ENCODE measurements around the gene NRG3.

The NRG3 gene

DNA sequence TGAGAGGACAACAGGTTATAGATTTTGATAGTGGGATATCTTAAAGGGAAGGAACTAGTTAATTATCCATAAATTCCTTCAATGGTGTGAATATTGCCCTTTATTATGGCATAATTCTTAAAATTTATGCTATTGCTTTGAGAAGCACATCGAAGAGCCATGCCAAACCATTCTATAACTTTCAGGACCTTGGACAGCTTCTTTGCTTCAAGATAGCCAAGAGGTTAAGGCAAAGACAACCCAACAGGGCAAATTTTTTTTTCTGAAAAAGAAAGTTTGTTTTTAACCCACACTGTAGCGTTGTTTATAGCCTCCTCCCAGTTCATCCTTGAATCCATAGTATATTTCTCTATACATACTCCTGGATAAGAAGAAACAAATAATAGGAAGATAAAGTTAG, 103.2 kb downstream of the NRG3 start:
- DNase-seq (ENCODE audit: low read depth, low spot score) = peak; percentile 25
- no peak overlapping the region for H3K9ac ChIP-seq (ENCODE audit: insufficient read length, low read depth)
- no peaks in the 10 kb centered on the region for H3K9me3 ChIP-seq (ENCODE audit: insufficient read depth, low read length)
- no peaks in the 10 kb centered on the region for H3K27me3 ChIP-seq (ENCODE audit: insufficient read depth, insufficient read length)
- H3K36me3 ChIP-seq (ENCODE audit: insufficient read depth, insufficient read length, low read length) = no peaks in the 10 kb centered on the region
- H3K4me3 ChIP-seq (ENCODE audit: insufficient read length, low read depth) = no peak overlapping the region
- no peaks in the 10 kb centered on the region for H3K4me1 ChIP-seq (ENCODE audit: insufficient read depth, insufficient read length)
- TF ChIP-seq SUZ12 (IDR thresholded peaks at IDR 0.05; ENCODE audit: extremely low read depth, insufficient read depth, insufficient read length) = no peak
- no peak for TF ChIP-seq ZNF274 (IDR thresholded peaks at IDR 0.05; ENCODE audit: low read depth, low read length)
- TF ChIP-seq YY1 (IDR thresholded peaks at IDR 0.05; ENCODE audit: insufficient read depth, insufficient read length) = no peak

DNA sequence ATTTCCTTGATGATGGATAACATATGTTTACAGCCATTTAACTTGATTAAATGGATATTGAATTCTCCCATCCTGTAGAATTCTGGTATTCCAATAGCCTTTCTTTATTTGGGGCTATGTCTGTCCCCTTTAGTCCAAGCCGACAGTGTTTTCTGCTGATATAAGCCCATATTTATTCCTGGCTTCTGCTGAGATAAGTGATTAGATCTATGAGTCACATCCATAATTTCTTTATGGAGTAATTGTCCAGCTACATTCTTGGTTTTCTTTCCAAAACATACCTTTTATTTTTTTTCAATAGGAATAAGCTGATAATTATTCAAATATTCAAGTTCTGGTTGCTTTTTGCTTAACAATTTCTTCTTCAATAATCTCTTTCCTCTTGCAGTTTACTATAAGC, 106.7 kb downstream of the NRG3 start:
- H3K36me3 ChIP-seq (ENCODE audit: insufficient read depth, insufficient read length, low read length) = no peaks in the 10 kb centered on the region
- DNase-seq (ENCODE audit: low read depth, low spot score) = no peak
- H3K27me3 ChIP-seq (ENCODE audit: insufficient read depth, insufficient read length) = no peaks in the 10 kb centered on the region
- no peaks in the 10 kb centered on the region for H3K9me3 ChIP-seq (ENCODE audit: insufficient read depth, low read length)
- TF ChIP-seq YY1 (IDR thresholded peaks at IDR 0.05; ENCODE audit: insufficient read depth, insufficient read length) (no peak), SUZ12 (IDR thresholded peaks at IDR 0.05; ENCODE audit: extremely low read depth, insufficient read depth, insufficient read length) (no peak)
- H3K4me1 ChIP-seq (ENCODE audit: insufficient read depth, insufficient read length) = no peaks in the 10 kb centered on the region
- H3K4me3 ChIP-seq (ENCODE audit: insufficient read length, low read depth) = no peak overlapping the region
- H3K9ac ChIP-seq (ENCODE audit: insufficient read length, low read depth) = no peak overlapping the region

DNA sequence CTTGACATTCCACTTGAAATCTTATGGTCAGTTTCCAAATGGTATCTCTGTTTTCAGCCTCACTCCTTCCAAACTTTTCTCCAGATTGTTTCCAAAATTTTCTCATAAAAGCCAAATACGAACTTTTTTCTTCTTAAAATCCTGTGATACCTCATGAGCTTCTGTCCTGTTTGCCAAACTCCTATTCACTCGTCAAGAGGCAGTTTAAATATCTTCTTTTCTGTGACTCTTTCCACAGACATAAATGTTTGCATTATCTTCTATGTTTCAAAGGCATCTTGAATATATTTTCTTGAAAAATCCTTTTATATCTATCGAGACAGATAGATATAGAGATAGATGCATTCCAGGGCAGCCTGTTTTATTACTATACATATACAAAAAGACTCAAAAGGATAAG, 109.4 kb downstream of the NRG3 start:
- H3K9ac ChIP-seq (ENCODE audit: insufficient read length, low read depth) = no peak overlapping the region
- no peaks in the 10 kb centered on the region for H3K9me3 ChIP-seq (ENCODE audit: insufficient read depth, low read length)
- H3K27me3 ChIP-seq (ENCODE audit: insufficient read depth, insufficient read length) = no peaks in the 10 kb centered on the region
- no peak for DNase-seq (ENCODE audit: low read depth, low spot score)
- H3K4me1 ChIP-seq (ENCODE audit: insufficient read depth, insufficient read length) = no peaks in the 10 kb centered on the region
- H3K4me3 ChIP-seq (ENCODE audit: insufficient read length, low read depth) = no peak overlapping the region
- no peaks in the 10 kb centered on the region for H3K36me3 ChIP-seq (ENCODE audit: insufficient read depth, insufficient read length, low read length)
- TF ChIP-seq YY1 (IDR thresholded peaks at IDR 0.05; ENCODE audit: insufficient read depth, insufficient read length) (no peak), ZNF274 (IDR thresholded peaks at IDR 0.05; ENCODE audit: low read depth, low read length) (no peak), SUZ12 (IDR thresholded peaks at IDR 0.05; ENCODE audit: extremely low read depth, insufficient read depth, insufficient read length) (no peak)

DNA sequence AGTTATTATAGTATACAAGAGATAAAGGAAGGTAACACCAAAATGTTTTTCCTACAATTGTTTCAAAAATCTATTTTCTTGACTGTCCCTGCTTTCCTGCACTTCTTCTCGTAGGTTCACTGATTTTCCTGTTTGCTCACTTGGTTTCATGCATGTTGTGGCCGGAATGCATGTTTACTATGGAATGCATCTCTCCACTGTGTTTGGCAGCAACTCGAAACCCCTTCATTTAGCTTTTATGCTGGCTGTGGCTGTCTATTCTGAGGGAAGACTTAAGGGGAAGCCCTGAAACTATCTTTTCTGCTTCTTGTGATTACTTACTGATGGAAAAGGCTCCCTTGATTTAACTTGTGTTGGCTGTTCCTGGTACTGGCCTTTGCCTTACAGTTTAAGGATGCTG, 120.3 kb downstream of the NRG3 start:
- no peak for DNase-seq (ENCODE audit: low read depth, low spot score)
- TF ChIP-seq SUZ12 (IDR thresholded peaks at IDR 0.05; ENCODE audit: extremely low read depth, insufficient read depth, insufficient read length) = no peak
- no peak for TF ChIP-seq ZNF274 (IDR thresholded peaks at IDR 0.05; ENCODE audit: low read depth, low read length)
- TF ChIP-seq YY1 (IDR thresholded peaks at IDR 0.05; ENCODE audit: insufficient read depth, insufficient read length) = no peak
- no peaks in the 10 kb centered on the region for H3K27me3 ChIP-seq (ENCODE audit: insufficient read depth, insufficient read length)
- H3K9ac ChIP-seq (ENCODE audit: insufficient read length, low read depth) = no peak overlapping the region
- no peak overlapping the region for H3K4me3 ChIP-seq (ENCODE audit: insufficient read length, low read depth)
- no peaks in the 10 kb centered on the region for H3K4me1 ChIP-seq (ENCODE audit: insufficient read depth, insufficient read length)
- H3K9me3 ChIP-seq (ENCODE audit: insufficient read depth, low read length) = no peaks in the 10 kb centered on the region
- no peaks in the 10 kb centered on the region for H3K36me3 ChIP-seq (ENCODE audit: insufficient read depth, insufficient read length, low read length)

DNA sequence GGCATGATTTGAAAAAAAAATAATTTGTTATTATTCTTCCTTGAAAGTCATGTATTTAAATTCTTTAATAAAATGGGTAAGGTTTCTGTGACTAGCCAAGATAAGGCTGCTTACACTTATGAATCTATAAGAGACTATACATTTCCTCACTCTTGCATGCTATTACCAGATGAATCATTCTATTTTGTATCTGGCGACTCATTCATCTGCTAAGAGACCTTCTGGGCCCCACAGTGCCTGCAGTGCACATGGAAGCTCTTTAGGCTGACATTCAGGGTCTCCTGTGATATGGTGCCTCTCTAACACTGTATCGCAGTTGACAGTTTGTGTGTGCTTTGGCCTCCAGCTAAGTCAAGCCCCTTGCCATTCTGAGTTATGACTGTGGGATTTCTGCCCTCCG, 121.9 kb downstream of the NRG3 start:
- no peak overlapping the region for H3K9ac ChIP-seq (ENCODE audit: insufficient read length, low read depth)
- H3K27me3 ChIP-seq (ENCODE audit: insufficient read depth, insufficient read length) = no peaks in the 10 kb centered on the region
- no peak overlapping the region for H3K4me3 ChIP-seq (ENCODE audit: insufficient read length, low read depth)
- H3K9me3 ChIP-seq (ENCODE audit: insufficient read depth, low read length) = no peaks in the 10 kb centered on the region
- TF ChIP-seq SUZ12 (IDR thresholded peaks at IDR 0.05; ENCODE audit: extremely low read depth, insufficient read depth, insufficient read length) = no peak
- no peak for TF ChIP-seq YY1 (IDR thresholded peaks at IDR 0.05; ENCODE audit: insufficient read depth, insufficient read length)
- TF ChIP-seq ZNF274 (IDR thresholded peaks at IDR 0.05; ENCODE audit: low read depth, low read length) = no peak
- no peaks in the 10 kb centered on the region for H3K36me3 ChIP-seq (ENCODE audit: insufficient read depth, insufficient read length, low read length)
- DNase-seq (ENCODE audit: low read depth, low spot score) = no peak
- no peaks in the 10 kb centered on the region for H3K4me1 ChIP-seq (ENCODE audit: insufficient read depth, insufficient read length)

DNA sequence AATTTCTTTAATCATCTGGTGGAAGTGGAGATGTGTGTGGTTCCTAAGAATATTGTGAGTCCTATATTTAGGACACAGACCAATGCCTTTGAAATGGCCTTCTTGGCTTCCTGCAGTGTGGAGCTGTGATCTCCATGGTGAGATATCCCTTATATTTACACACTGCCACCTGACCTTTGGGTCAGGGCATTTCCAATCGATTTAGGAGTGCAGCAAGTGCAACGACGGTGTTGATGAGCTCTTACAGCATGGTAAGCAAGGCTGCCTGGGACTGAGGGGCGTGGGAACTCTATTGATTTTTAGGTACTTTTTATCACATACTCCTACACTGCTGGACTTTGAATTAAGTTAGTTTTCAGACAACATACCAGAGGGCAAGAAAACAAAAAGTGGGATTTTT, 146.0 kb downstream of the NRG3 start:
- DNase-seq (ENCODE audit: low read depth, low spot score) = no peak
- no peaks in the 10 kb centered on the region for H3K27me3 ChIP-seq (ENCODE audit: insufficient read depth, insufficient read length)
- no peaks in the 10 kb centered on the region for H3K4me1 ChIP-seq (ENCODE audit: insufficient read depth, insufficient read length)
- H3K9me3 ChIP-seq (ENCODE audit: insufficient read depth, low read length) = no peaks in the 10 kb centered on the region
- no peak overlapping the region for H3K9ac ChIP-seq (ENCODE audit: insufficient read length, low read depth)
- TF ChIP-seq SUZ12 (IDR thresholded peaks at IDR 0.05; ENCODE audit: extremely low read depth, insufficient read depth, insufficient read length) (no peak), ZNF274 (IDR thresholded peaks at IDR 0.05; ENCODE audit: low read depth, low read length) (no peak), YY1 (IDR thresholded peaks at IDR 0.05; ENCODE audit: insufficient read depth, insufficient read length) (no peak)
- H3K36me3 ChIP-seq (ENCODE audit: insufficient read depth, insufficient read length, low read length) = no peaks in the 10 kb centered on the region
- H3K4me3 ChIP-seq (ENCODE audit: insufficient read length, low read depth) = no peak overlapping the region

DNA sequence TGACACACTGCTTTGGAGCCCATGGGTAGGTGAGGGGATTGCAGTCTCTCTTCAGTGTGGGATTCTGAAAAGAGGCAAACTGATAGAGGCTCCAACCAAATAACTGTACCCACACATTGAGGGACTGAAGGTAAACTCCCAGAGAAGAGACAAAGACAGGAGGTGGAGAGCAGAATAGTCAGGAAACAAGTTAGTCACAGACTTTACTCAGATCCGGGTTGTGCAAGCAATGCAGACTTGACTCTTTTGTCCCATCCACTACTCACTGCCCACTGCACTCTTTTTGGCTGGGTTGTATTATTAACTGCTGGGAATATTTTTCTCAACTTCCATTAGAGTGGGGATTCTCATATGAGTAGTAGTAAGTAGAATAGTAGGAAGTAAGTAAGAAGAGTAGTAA, 152.7 kb downstream of the NRG3 start:
- H3K9ac ChIP-seq (ENCODE audit: insufficient read length, low read depth) = no peak overlapping the region
- TF ChIP-seq SUZ12 (IDR thresholded peaks at IDR 0.05; ENCODE audit: extremely low read depth, insufficient read depth, insufficient read length) = no peak
- TF ChIP-seq YY1 (IDR thresholded peaks at IDR 0.05; ENCODE audit: insufficient read depth, insufficient read length) = no peak
- no peak for TF ChIP-seq ZNF274 (IDR thresholded peaks at IDR 0.05; ENCODE audit: low read depth, low read length)
- DNase-seq (ENCODE audit: low read depth, low spot score) = no peak
- H3K27me3 ChIP-seq (ENCODE audit: insufficient read depth, insufficient read length) = no peaks in the 10 kb centered on the region
- H3K36me3 ChIP-seq (ENCODE audit: insufficient read depth, insufficient read length, low read length) = no peaks in the 10 kb centered on the region
- no peaks in the 10 kb centered on the region for H3K4me1 ChIP-seq (ENCODE audit: insufficient read depth, insufficient read length)
- H3K9me3 ChIP-seq (ENCODE audit: insufficient read depth, low read length) = no peaks in the 10 kb centered on the region
- no peak overlapping the region for H3K4me3 ChIP-seq (ENCODE audit: insufficient read length, low read depth)

DNA sequence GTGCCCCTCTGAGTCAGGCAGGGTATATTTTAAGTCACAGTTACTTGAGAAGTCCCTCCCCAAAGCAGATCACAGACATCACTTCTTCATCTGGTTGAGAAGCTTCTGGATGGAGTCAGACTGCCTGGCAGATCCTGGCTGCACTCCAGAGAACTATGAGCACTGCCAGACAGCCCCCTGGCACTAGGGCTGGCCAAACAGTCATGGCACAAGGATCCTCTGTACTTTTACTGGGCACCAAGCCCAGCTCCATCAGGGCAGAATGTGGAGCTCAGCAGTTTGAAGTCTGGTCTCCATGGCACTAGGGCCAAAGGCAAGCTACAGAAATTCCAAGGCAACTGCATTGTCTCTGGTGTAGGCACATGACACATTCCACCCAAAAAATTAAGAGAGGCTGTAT, 162.1 kb downstream of the NRG3 start:
- Histone ChIP-seq H3K4me1 (ENCODE audit: insufficient read depth, insufficient read length) (no peaks in the 10 kb centered on the region), H3K9ac (ENCODE audit: insufficient read length, low read depth) (no peak overlapping the region), H3K27me3 (ENCODE audit: insufficient read depth, insufficient read length) (no peaks in the 10 kb centered on the region), H3K9me3 (ENCODE audit: insufficient read depth, low read length) (no peaks in the 10 kb centered on the region), H3K36me3 (ENCODE audit: insufficient read depth, insufficient read length, low read length) (no peaks in the 10 kb centered on the region), H3K4me3 (ENCODE audit: insufficient read length, low read depth) (no peak overlapping the region)
- DNase-seq (ENCODE audit: low read depth, low spot score) = no peak
- TF ChIP-seq YY1 (IDR thresholded peaks at IDR 0.05; ENCODE audit: insufficient read depth, insufficient read length) = no peak
- no peak for TF ChIP-seq SUZ12 (IDR thresholded peaks at IDR 0.05; ENCODE audit: extremely low read depth, insufficient read depth, insufficient read length)
- TF ChIP-seq ZNF274 (IDR thresholded peaks at IDR 0.05; ENCODE audit: low read depth, low read length) = no peak

Data from NT2/D1 (cell line).